GM19452 (cell line): ENCODE results near the gene FN1.

ENCODE experiments used
- ATAC-seq: cut with Tn5 transposase; IDR thresholded peaks from one replicate; pipeline ENCODE4 v1.9.1; 2021; ENCODE audit not compliant: unreplicated experiment

FN1 gene

GRCh38 chr2:215435870-215436704 is at the start of gene FN1:
TSS of gene FN1 (minus strand) at chr2:215436068. CDS start at chr2:215435802, 266 bp downstream.
- ATAC-seq = peak; percentile 83

- no peak for ATAC-seq
These were observed 49.2 kb upstream of the FN1 start for GRCh38 chr2:215485032-215485431.

GRCh38 chr2:215484570-215484969 is 48.7 kb upstream of the FN1 start:
- ATAC-seq = no peak

- no peak for ATAC-seq
These were observed 47.6 kb upstream of the FN1 start for GRCh38 chr2:215483431-215483830.

GRCh38 chr2:215479536-215480240 is 43.8 kb upstream of the FN1 start:
- no peak for ATAC-seq

- no peak for ATAC-seq
These were observed 43.3 kb upstream of the FN1 start for GRCh38 chr2:215479121-215479520.

- no peak for ATAC-seq
These were observed 40.6 kb upstream of the FN1 start for GRCh38 chr2:215476424-215476823.

- no peak for ATAC-seq
These were observed 30.4 kb upstream of the FN1 start for GRCh38 chr2:215466097-215466909.

- no peak for ATAC-seq
These were observed 29.4 kb upstream of the FN1 start for GRCh38 chr2:215465256-215465655.

GRCh38 chr2:215461836-215462532 is 26.1 kb upstream of the FN1 start:
- no peak for ATAC-seq

GRCh38 chr2:215460682-215461382 is 25.0 kb upstream of the FN1 start:
- ATAC-seq = no peak

- ATAC-seq = no peak
These were observed 20.1 kb upstream of the FN1 start for GRCh38 chr2:215455958-215456357.

GRCh38 chr2:215454519-215455246 is 18.8 kb upstream of the FN1 start:
- peak; percentile 86 for ATAC-seq

GRCh38 chr2:215452725-215453124 is 16.9 kb upstream of the FN1 start:
- ATAC-seq = no peak

- ATAC-seq = no peak
These were observed 15.3 kb upstream of the FN1 start for GRCh38 chr2:215451012-215451756.

GRCh38 chr2:215450188-215451011 is 14.5 kb upstream of the FN1 start:
- ATAC-seq = no peak

GRCh38 chr2:215447673-215448081 is 11.8 kb upstream of the FN1 start:
- ATAC-seq = no peak

GRCh38 chr2:215447056-215447455 is 11.2 kb upstream of the FN1 start:
- no peak for ATAC-seq
